Stromal cell of bone marrow (primary cell): Measurements from ENCODE around the gene SMC3.

ENCODE experiments used
- DNase-seq: peaks from one replicate; pipeline ENCODE4 v3.0.0-alpha.2; 2012; ENCODE audit warnings: low read depth

SMC3 gene

GRCh38 chr10:110647136-110647430 is 79.6 kb downstream of the SMC3 start:
- DNase-seq, result no peak

DNA sequence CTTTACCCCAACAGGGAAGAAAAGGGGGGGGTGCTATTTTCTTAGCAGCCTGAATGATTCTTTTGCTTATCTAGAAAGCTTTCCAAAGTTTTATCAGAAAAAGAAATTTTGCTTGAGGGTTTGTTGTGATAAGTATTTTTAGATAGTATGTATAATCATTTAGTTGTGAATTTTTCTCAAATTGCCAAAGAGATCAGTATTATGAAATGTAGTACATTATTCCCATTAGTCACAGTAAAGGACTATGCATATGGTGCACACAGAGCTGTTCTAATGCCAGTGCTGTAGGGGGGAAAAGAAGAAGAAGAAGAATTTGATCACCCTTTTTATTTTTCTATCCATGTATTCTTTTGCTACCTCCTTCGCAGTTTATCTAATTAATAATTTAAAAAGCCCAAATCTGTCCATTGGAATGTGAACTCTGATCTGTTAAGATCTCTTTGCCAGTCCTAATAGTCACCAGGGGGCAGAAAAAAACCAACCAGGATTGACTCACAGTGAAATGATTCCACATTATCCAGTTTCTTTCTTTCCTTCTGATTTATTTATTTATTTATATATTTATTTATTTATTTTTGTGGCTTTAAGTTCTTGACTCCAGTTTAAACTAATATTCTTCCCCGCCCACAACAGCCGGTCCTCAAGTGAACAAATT is 81.3 kb downstream of the SMC3 start:
- DNase-seq, result no peak

GRCh38 chr10:110649347-110650264 is 82.1 kb downstream of the SMC3 start:
- DNase-seq, result no peak

DNA sequence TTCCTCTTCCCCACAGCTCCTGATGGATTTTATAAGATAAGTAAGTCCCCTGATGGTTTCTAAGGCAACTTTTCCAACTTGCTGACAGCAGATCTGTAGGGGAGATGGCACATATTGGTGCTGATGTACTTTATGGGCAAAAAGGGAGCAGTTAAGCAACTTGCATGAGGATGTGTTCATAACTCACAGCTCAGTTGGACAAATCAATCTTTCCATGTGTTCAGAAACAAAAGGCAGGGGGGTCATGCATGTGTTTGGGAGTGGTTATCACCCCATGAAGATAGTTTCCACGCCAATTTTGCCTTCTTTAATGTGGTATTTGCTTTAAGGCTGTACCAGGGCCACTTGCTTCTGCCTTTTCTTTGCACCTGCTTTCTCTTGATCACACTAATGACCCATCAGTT is 82.8 kb downstream of the SMC3 start:
- DNase-seq, result no peak

- DNase-seq, result peak; percentile 34
These were observed 83.8 kb downstream of the SMC3 start for GRCh38 chr10:110651044-110651958.

- no peak for DNase-seq
These were observed 85.1 kb downstream of the SMC3 start for GRCh38 chr10:110652475-110653118.
